ENCODE measurements around the gene IL23R. TPM values are rescaled to one million over a fixed set of nuclear protein-coding genes. Genes with fewer than 3 reads are reported as not detected.

IL23R gene
- total and polyA plus RNA-seq, 10 donors: 0.07 to 1.2 (median 0.67) TPM; not detected in 2

DNA sequence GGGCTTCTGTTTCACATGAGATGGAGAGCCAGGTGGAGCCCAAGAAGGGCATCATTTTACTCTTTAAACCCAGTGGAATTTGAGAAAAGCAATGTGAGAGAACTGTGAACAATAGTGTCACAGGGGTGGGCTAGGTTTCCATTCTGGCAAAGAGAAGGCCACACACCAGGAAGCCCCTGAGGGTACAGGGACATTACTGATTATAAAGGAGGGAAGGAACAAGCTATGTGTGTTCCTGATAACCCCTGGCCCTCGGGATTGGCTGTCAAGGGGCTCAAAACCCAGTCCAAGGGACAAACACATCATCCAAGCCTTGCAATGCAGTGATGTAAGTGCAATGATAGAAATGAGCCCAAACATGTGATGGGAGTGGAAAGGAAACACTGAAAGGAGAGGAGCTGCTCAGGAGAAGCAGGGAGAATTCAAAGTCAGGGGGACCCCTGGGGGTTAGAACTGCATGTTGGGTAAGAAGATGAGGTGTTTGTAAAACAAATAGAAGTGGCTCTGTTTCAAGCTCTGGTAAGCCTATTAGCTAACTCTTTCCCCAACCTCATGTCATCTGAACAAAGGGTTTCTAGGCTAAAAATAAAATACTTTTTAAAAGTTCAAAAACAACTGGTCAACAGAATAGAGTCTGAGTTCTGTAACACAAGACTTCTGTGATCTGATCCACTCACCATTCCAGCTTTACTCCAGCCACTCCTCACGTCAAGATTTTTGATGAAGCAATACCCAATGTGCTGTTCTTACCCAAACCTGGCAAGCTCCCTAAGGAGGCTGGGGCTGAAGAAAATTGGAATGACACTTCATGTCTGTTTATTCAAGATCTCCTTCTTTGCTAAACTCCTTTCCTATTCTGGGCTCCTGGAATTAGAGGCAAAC is 90.3 kb downstream of the IL23R start:
- 49 to 80% (median 58%) methylated on average over 2 of the region's 2 CpGs for WGBS, 5 donors
- Histone ChIP-seq H3K36me3 (no peaks in the 10 kb centered on the region), H3K27me3 (replicated peaks in 1 of 7) (no peaks in the 10 kb centered on the region), H3K4me3 (no peak overlapping the region), H3K4me1 (no peaks in the 10 kb centered on the region), H3K9me3 (peaks cover 0 to 7% (median under 1%) of the 10 kb centered on the region in 8 donors), H3K27ac (no peak overlapping the region)
- no peak for DNase-seq
- intact Hi-C loops (cut with DNase I; ENCODE audit: low total_unique reads): no loop called here
- TF ChIP-seq POLR2A (IDR thresholded peaks at IDR 0.05) (no peak), POLR2AphosphoS5 (IDR thresholded peaks at IDR 0.05) (no peak)
- TF ChIP-seq, protein P1, sequence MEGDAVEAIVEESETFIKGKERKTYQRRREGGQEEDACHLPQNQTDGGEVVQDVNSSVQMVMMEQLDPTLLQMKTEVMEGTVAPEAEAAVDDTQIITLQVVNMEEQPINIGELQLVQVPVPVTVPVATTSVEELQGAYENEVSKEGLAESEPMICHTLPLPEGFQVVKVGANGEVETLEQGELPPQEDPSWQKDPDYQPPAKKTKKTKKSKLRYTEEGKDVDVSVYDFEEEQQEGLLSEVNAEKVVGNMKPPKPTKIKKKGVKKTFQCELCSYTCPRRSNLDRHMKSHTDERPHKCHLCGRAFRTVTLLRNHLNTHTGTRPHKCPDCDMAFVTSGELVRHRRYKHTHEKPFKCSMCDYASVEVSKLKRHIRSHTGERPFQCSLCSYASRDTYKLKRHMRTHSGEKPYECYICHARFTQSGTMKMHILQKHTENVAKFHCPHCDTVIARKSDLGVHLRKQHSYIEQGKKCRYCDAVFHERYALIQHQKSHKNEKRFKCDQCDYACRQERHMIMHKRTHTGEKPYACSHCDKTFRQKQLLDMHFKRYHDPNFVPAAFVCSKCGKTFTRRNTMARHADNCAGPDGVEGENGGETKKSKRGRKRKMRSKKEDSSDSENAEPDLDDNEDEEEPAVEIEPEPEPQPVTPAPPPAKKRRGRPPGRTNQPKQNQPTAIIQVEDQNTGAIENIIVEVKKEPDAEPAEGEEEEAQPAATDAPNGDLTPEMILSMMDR (IDR thresholded peaks at IDR 0.05 in 8 of 11, conservative IDR thresholded peaks at IDR 0.05 in 3 of 11): no peak

GRCh38 chr1:67257173-67257535 is 90.9 kb downstream of the IL23R start:
- WGBS, 5 donors: 70 to 93% (median 84%) methylated on average over 5 of the region's 5 CpGs
- H3K4me3 ChIP-seq: no peak overlapping the region
- H3K36me3 ChIP-seq: no peaks in the 10 kb centered on the region
- intact Hi-C loops (cut with DNase I; ENCODE audit: low total_unique reads): no loop called here
- H3K4me1 ChIP-seq: peaks cover 0 to 5% (median 0%) of the 10 kb centered on the region in 6 donors
- no peaks in the 10 kb centered on the region for H3K27me3 ChIP-seq (replicated peaks in 1 of 7)
- no peak overlapping the region for H3K27ac ChIP-seq
- peaks cover 0 to 1% (median 0%) of the 10 kb centered on the region in 8 donors for H3K9me3 ChIP-seq
- TF ChIP-seq POLR2AphosphoS5 (IDR thresholded peaks at IDR 0.05): no peak
- TF ChIP-seq, protein P1 (IDR thresholded peaks at IDR 0.05 in 8 of 11, conservative IDR thresholded peaks at IDR 0.05 in 3 of 11): no peak
- TF ChIP-seq POLR2A (IDR thresholded peaks at IDR 0.05): no peak
- DNase-seq: no peak

GRCh38 chr1:67261680-67262079 is 95.4 kb downstream of the IL23R start:
- 18 to 42% (median 26%) methylated on average over 4 of the region's 4 CpGs for WGBS, 5 donors
- Histone ChIP-seq H3K27ac (no peak overlapping the region), H3K27me3 (replicated peaks in 1 of 7) (no peaks in the 10 kb centered on the region), H3K36me3 (no peaks in the 10 kb centered on the region), H3K4me1 (peaks cover 0 to 22% (median 11%) of the 10 kb centered on the region in 6 donors), H3K9me3 (no peaks in the 10 kb centered on the region), H3K4me3 (no peak overlapping the region)
- intact Hi-C loops (cut with DNase I; ENCODE audit: low total_unique reads): no loop called here
- DNase-seq: no peak
- TF ChIP-seq POLR2A (IDR thresholded peaks at IDR 0.05): no peak
- no peak for TF ChIP-seq POLR2AphosphoS5 (IDR thresholded peaks at IDR 0.05)
- TF ChIP-seq, protein P1 (IDR thresholded peaks at IDR 0.05 in 8 of 11, conservative IDR thresholded peaks at IDR 0.05 in 3 of 11): peak in 2 of 11 experiments; percentile 21 to 23

DNA sequence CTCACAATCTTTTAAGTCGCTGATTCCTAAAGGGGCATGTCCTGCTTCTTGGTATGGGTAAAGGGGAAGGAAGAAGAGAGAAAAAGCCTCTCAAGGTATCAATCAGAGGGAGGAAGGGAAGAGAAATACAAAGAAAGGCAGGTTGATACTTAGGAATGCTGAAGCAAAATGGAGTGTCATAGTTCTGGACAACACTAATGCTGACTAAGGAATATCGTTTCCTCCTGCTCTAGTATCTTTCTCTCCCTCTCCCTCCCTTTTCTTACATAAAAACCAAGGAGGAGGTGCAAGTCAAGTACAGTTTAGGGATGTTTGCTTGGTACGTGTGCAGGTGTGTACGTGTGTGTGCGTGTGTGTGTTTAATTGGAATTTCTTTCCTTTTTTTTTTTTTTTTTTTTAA is 96.5 kb downstream of the IL23R start:
- 76 to 82% (median 80%) methylated on average over 5 of the region's 5 CpGs for WGBS, 5 donors
- Histone ChIP-seq H3K27me3 (replicated peaks in 1 of 7) (no peaks in the 10 kb centered on the region), H3K27ac (no peak overlapping the region), H3K4me1 (peaks cover 0 to 22% (median 11%) of the 10 kb centered on the region in 6 donors), H3K36me3 (no peaks in the 10 kb centered on the region), H3K9me3 (no peaks in the 10 kb centered on the region), H3K4me3 (no peak overlapping the region)
- intact Hi-C loops (cut with DNase I; ENCODE audit: low total_unique reads): no loop called here
- DNase-seq: no peak
- no peak for TF ChIP-seq POLR2AphosphoS5 (IDR thresholded peaks at IDR 0.05)
- TF ChIP-seq POLR2A (IDR thresholded peaks at IDR 0.05): no peak
- TF ChIP-seq, protein P1 (IDR thresholded peaks at IDR 0.05 in 8 of 11, conservative IDR thresholded peaks at IDR 0.05 in 3 of 11): no peak

All from spleen (tissue), 11 donors.